Measurements from ENCODE around the gene ACAD8.
"Not testable (repeated sequence)": the region's sequence is repeated elsewhere in the genome, so short reads cannot be mapped to it uniquely, and the experiment has no call there.

The ACAD8 gene

GRCh38 chr11:134275534-134276395, 22.4 kb downstream of the ACAD8 start, which contains the start of gene GLB1L3:
GLB1L3 (plus strand) TSS chr11:134276379; CDS start chr11:134276741, 362 bp downstream.
- CTCF ChIA-PET = interaction anchor here (0.5 to 1.0 kb wide), 9 partner anchors 9 to 1054 kb away, joined by 3 to 4 read pairs (median 3); partner anchors contain the start of gene GLB1L2
- POLR2A ChIA-PET (ENCODE audit: low non-redundant PET) = no interaction called here
- no peak within 1 kb of the TSS for H3K27ac ChIP-seq
- DNase-seq (ENCODE audit: low spot score) = peak; percentile 49
- TF ChIP-seq CTCF (conservative IDR thresholded peaks at IDR 0.05; ENCODE audit: low read depth) = peak; percentile 46

DNA sequence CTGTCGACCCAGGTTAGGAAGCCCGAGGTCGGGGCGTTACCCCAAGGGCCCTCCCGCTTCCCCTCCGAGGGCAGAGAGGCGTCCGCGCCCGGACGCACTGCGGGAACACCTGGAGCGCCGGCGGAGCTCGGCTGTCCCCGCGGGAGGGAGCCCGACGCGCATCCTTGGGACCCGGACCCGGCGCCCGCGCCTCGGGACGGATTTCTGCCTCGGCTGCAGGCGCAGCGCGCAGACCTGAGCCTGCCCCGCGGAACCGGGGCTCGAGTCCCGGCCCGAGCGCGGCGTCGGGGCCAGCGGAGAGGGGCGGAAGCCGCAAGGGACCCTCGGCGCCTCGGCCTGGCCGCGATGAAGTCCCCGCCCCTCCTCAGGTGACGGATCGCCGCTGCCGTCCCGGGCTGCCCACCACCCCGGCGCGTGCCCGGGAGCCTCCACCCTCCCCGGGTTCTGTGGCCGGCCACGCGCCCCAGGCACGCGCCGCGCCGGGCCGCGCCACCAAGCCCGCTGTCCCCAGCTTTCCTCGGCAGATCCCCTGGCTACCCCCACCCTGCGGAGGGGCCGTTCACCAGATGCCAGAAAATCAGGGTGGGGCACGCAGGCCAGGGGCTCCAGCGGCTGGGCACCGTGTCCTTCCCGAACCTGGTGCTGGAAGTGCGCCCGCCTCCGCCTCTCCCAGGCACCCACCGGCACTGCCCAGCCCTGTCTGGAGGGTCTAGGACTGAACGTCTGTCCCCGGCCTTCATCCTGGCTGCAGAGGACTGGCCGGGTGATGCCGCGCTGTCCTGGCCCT, 23.2 kb downstream of the ACAD8 start:
- peak; percentile 25 for DNase-seq (ENCODE audit: low spot score)
- ChIA-PET CTCF (interaction anchor here (0.5 to 1.0 kb wide), 8 partner anchors 10 to 1055 kb away, joined by 3 to 4 read pairs (median 3); no protein-coding TSS in a partner anchor), POLR2A (ENCODE audit: low non-redundant PET) (no interaction called here)
- H3K27ac ChIP-seq = no peak overlapping the region
- TF ChIP-seq CTCF (conservative IDR thresholded peaks at IDR 0.05; ENCODE audit: low read depth) = no peak; the same call in 1 of the 2 replicates

- POLR2A ChIA-PET (ENCODE audit: low non-redundant PET) = no interaction called here
- no peak for TF ChIP-seq CTCF (conservative IDR thresholded peaks at IDR 0.05; ENCODE audit: low read depth)
- no peak for DNase-seq (ENCODE audit: low spot score)
- CTCF ChIA-PET = interaction anchor here (0.7 to 1.0 kb wide), 3 partner anchors 11 to 763 kb away, joined by 3 to 4 read pairs (median 3); no protein-coding TSS in a partner anchor
- H3K27ac ChIP-seq = no peak overlapping the region
Measured at GRCh38 chr11:134277183-134278001, 24.0 kb downstream of the ACAD8 start.

- no peak overlapping the region for H3K27ac ChIP-seq
- no peak for DNase-seq (ENCODE audit: low spot score)
- no peak for TF ChIP-seq CTCF (conservative IDR thresholded peaks at IDR 0.05; ENCODE audit: low read depth)
- ChIA-PET CTCF (interaction anchor here (0.6 to 0.7 kb wide), 2 partner anchors 34 to 764 kb away, joined by 3 read pairs; no protein-coding TSS in a partner anchor), POLR2A (ENCODE audit: low non-redundant PET) (no interaction called here)
Measured at GRCh38 chr11:134278356-134278755, 25.0 kb downstream of the ACAD8 start.

GRCh38 chr11:134281635-134282034, 28.3 kb downstream of the ACAD8 start:
- POLR2A ChIA-PET (ENCODE audit: low non-redundant PET); CTCF ChIA-PET; DNase-seq (ENCODE audit: low spot score); H3K27ac ChIP-seq: not testable (repeated sequence)

DNA sequence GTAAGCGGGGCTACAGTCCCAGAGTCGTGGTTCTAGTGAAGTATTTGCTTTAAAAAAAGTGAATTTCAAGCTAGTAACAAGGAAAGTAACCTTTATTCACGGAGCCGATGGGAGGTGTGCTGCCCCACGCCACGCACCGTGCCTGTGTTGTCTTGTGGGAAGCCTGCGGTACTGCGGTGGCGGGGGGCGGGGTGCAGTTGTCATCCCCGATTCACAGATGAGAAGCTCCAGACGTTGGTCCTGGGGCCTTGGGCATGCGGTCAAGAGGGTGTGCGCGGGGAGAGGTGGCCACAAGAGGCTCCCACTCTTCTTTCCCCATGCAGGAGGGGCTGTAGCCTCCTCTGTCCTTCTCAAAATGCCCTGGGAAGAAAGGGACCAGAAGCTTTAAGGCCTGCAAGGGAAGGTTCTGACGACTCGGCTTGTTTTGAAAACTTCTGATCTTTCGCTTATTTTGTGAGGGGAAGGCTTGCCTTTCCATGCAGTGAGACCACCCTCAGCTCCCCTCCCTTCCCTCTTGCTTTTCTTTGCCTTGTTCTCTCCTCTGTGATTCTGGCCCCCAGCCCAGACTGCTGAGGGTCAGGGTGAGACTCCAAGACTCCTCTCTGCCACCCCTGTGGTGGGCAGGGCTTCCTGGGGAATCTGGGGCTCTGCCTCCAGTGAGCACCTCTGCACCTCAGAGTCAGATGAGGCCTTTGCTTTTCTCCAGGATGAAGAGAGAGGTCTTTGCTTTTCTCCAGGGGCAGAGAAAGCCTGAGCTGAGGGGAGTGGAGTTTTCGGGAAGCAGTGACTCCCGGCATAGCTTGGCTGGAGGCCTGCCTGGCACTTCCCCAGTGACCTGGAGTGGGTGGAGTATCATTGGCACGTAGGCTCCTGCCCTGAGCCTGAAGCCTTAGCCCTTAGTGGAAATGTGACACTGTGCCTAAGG, 29.0 kb downstream of the ACAD8 start:
- ChIA-PET CTCF (interaction anchor here (1.4 kb wide), 1 partner anchor 20 kb away, joined by 3 read pairs; no protein-coding TSS in a partner anchor), POLR2A (ENCODE audit: low non-redundant PET) (no interaction called here)
- DNase-seq (ENCODE audit: low spot score) = no peak
- no peak overlapping the region for H3K27ac ChIP-seq
- TF ChIP-seq CTCF (conservative IDR thresholded peaks at IDR 0.05; ENCODE audit: low read depth) = no peak

All from RWPE1 (cell line).